Spleen (tissue), 7 donors: ENCODE measurements around the gene FMO1.

Source experiments
- POLR2A ChIP-seq, 3 donors: fragments of 450-650 bp; IDR thresholded peaks; one replicate each; pipeline ENCODE4 v1.5.1; 2017; ENCODE audit warnings: antibody characterized with exemption in 3 of 3, mild to moderate bottlenecking in 1 of 3
- POLR2AphosphoS5 ChIP-seq, 3 donors: sonication (generic); formaldehyde crosslinking; IDR thresholded peaks; one replicate each; pipeline ENCODE4 v1.5.1; 2017; ENCODE audit warnings: antibody characterized with exemption in 3 of 3
- TF ChIP-seq, protein P1 (sequence below), 11 experiments: fragments of 200-600 bp in 7 of 11; fragments of 450-650 bp in 4 of 11; sonication (generic) in 4 of 11; IDR thresholded peaks in 8 of 11; conservative IDR thresholded peaks in 3 of 11; 1 replicate in 7 of 11; 2 replicates in 4 of 11; pipeline versions ENCODE4 v1.4.0 to v1.8.0; 2016 to 2021; ENCODE audit warnings: antibody characterized with exemption in 11 of 11, inconsistent platforms in 4 of 11, mild to moderate bottlenecking in 1 of 11
- donor health status: DM: no; HTN: no; CAD: no; lungs with moderate emphysema.
- donor health status: DM: no; HTN: no; CAD: no.
- donor health status: DM: no; HTN: no; CAD: no.

DNA sequence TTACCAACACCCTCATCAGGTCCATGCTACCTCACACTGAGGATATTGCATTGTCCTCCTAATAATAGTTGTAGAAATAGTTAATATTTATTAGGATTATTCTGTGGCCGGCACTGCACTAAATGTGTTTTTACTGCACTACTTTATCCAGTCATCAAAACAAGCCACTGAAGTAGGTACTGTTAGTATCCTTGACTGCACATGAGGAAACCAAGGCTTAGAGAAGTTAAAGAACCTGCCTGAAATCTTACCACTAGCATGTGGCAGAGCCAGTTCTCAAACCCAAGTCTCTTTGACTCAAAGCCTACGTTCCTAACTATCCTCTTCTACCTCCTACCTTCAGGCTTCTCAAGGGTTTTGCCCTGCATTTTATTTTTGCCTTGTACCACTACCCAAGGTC, 30.9 kb downstream of the FMO1 start:
- TF ChIP-seq, protein P1, sequence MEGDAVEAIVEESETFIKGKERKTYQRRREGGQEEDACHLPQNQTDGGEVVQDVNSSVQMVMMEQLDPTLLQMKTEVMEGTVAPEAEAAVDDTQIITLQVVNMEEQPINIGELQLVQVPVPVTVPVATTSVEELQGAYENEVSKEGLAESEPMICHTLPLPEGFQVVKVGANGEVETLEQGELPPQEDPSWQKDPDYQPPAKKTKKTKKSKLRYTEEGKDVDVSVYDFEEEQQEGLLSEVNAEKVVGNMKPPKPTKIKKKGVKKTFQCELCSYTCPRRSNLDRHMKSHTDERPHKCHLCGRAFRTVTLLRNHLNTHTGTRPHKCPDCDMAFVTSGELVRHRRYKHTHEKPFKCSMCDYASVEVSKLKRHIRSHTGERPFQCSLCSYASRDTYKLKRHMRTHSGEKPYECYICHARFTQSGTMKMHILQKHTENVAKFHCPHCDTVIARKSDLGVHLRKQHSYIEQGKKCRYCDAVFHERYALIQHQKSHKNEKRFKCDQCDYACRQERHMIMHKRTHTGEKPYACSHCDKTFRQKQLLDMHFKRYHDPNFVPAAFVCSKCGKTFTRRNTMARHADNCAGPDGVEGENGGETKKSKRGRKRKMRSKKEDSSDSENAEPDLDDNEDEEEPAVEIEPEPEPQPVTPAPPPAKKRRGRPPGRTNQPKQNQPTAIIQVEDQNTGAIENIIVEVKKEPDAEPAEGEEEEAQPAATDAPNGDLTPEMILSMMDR (IDR thresholded peaks at IDR 0.05 in 8 of 11, conservative IDR thresholded peaks at IDR 0.05 in 3 of 11) = no peak
- TF ChIP-seq POLR2A (IDR thresholded peaks at IDR 0.05) = no peak
- TF ChIP-seq POLR2AphosphoS5 (IDR thresholded peaks at IDR 0.05) = no peak
